SIG-M5 (cell line): Measurements from ENCODE around the gene CERS3.
"Not testable (repeated sequence)": the region's sequence is repeated elsewhere in the genome, so short reads cannot be mapped to it uniquely, and the experiment has no call there.

ENCODE experiments used
- DNase-seq: peaks from one replicate; lab custom pipeline; 2025; lab: John Stamatoyannopoulos, UW

The CERS3 gene

DNA sequence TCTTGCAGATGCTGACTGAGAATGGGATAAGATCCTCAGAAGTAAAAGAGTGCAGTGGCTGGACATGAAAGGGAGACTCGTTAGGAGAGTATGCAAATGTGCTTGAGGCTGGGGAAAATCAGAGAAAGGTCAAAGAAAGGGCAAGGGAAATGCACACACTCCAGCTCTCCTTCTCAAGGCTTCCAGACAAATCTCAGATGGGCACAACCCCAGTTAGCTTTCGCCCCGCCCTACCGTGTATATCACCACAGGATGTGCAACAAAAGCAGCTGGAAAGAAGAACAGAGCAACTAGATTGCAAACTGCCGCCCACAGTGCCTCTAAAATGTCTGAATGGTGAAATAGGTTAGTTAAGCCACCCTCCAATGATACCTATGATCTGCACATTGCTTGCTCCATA lies 63.9 kb downstream of the CERS3 start:
- no peak for DNase-seq

DNA sequence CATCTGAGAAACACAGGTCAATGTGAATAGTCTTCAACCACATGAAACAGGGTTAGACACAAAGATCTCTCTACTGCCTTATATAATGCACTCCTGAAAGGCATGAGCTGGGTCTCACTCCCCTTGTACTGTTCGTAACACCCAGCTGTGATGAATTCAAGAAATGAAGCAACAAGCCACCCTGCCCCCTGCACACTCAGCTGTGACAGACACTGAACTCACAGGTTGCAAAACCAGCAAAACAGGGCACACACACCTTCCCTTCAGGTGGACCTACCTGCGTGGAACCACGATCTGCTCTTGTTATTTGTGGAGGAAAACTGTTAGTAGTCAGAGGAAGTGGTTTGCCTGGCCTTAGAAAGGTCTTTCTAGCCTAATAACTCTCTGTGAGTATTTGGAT lies 64.5 kb downstream of the CERS3 start:
- DNase-seq: no peak

DNA sequence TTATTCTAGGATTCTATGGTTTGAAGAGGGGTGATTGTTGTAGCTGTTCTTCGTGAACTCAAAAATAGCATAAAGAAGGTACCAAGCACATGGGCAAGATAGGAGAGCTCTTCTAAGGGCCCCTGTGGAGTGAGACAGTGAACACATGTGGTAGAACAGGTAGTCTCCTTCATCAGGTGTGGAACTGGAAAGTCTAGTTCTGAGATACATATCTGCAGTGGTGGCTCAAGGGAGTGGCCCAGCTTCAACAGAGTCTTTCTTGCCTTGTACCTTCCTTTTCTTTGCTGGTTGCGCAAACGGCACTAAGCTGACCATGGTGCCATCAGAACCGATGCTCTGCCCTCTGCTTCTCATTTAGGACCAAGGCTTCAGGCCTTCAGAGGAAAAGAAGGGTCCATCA lies 65.2 kb downstream of the CERS3 start:
- no peak for DNase-seq

DNA sequence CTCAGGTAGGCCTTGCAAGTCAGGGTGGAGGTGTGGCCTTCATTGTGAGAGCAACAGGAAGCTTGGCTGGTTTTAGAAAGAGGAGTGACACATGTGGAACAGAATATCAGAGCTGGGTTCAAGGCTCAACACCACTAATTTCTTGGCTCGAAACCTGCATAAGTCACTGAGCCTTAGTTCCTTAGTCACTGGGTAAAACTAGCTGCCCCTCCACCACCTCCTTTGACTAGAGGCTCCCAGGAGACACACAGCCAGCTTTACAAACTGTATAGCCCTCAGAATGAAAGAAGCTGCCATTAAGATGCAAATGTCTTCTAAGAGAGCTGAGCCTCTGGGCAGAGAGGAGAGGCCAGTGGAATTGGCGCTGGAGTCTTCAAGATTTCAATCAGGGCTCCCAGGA lies 67.7 kb downstream of the CERS3 start:
- no peak for DNase-seq

DNA sequence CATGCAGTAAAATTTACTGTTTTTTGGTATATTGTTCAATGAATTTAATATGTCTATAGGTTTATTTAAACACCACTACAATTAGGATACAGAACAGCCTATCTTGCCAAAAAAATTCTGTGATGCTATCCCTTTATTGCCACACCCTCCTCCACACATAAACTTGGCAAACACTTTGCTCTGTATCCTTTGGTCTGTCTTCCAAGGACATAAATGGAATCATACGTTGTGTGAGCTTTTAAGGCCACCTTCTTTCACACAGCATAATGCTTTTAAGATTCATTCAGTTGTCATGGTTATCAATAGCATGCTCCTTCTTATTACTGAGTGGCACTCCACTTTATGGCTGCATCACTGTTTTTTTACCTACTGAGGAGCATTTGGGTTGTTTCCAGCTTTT lies 71.5 kb downstream of the CERS3 start:
- no peak for DNase-seq

DNA sequence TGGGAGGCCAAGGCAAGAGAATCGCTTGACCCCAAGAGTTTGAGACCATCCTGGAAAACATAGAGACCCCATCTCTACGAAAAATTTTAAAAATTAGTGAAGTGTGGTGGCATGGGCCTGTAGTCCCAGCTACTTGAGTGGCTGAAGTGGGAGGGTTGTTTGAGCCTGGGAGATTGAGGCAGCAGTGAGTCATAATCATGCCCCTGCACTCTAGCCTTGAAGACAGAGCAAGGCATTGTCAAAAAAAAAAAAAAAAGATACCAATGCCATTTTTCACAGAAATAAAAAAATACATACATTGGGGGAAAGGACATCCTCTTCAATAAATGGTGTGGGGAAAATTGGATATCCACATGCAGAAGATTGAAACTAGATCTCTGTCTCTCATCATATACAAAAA lies 74.6 kb downstream of the CERS3 start:
- no peak for DNase-seq

DNA sequence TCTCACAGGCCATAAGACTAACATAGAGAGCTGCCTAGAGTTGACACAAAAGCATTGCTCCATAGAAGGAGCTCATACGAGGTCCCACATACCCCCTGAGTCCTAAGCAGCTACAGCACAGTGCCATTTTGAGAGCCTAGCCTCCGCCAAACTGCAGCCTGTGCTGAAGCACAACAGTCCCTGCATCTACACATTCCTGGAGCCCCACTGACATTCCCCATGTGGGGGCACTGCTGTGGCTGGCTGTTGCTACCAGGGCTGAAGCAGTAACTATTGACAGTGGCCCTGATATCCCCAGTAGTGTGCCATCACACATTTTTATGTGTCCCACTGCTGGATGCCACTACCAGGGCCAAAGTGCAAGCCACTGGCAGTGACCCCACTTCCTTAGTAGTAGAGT lies 80.3 kb downstream of the CERS3 start:
- no peak for DNase-seq

DNA sequence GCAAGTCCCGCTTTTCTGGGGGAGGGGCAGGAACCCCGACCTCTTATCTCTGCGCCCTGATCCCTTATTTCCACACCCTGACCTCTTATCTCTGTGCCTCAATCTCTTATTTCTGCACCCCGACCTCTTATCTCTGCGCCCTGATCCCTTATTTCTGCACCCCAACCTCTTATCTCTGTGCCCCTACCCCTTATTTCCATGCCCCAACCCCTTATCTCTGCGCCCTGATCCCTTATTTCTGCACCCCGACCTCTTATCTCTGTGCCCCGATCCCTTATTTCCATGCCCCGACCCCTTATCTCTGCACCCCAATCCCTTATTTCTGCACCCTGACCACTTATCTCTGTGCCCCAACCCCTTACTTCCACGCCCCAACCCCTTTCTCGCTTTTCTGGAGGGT lies 87.7 kb downstream of the CERS3 start:
- DNase-seq: not testable (repeated sequence)

DNA sequence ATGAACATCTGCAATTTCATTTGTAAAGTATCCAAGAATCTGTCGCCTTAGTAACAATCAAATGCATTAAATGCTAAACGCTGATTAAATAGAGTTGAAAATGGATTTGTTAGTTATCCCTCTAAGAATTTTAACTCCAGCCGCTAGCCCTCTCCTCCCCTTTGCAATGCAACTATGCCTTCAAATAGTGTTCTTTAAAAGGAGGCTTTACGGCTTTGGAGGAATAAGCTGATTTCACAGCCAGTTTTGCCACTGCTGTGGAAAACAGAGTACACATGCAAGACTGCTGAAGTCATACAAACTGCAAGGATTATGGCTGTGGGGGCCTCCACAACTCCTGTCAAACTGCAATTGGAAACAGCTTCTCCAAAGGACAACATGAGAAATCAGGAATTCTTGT lies 89.2 kb downstream of the CERS3 start:
- no peak for DNase-seq

DNA sequence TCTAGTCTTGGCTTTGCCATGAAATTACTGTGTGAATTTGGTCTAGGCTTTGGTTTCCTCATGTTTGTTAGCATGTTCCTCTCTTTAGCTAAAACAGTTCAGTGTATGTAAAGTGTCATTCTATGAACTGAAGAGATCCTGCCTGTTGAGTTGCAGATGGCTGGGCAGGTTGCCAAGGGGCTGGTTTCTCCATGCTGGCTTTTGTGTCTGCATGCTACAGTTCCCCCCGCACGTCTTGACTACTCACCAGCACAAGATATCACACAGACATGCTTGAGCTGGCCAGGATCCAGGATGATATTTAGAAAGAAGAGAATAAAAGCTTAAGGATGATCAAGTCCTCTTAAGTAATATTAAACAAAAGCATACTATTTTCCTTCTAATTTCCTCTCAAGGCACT lies 90.2 kb downstream of the CERS3 start:
- no peak for DNase-seq

DNA sequence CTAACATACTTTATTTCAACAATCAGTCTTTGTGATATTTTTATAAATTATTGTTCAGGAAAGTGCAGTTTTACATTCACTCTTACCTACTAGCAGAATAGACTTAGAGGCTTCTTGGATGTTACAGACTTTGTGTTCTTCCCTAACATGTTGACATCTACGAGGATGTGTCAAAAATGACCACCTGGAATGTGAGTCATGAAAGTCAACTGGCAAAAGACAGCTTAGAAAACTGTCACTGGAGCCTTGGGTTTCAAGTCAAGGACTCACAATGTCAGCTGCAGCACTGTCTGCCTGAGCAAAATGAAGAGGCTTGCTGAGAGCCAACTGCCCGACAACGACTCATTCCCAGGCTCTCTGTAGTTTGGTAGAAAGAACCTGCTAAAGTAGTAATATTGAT lies 91.5 kb downstream of the CERS3 start:
- no peak for DNase-seq

DNA sequence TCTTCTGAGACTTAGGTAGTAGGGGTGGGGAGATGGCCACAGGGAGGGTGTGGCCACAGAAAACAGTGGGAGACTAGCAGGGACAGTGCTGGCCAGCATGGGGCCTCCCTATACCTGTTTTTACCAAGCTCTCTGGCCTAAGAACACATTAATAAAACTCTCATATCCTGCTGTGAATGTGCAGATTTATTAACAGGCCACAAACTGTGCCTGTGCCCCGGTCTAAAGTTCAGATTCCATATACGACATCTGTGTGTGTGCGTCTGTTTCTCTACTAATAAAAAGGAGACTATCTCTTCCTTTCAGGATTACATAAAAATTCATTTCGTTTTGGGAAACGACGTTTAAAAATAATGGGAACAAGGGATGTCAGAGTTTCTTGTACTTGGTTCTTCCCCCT lies 94.2 kb downstream of the CERS3 start:
- no peak for DNase-seq

DNA sequence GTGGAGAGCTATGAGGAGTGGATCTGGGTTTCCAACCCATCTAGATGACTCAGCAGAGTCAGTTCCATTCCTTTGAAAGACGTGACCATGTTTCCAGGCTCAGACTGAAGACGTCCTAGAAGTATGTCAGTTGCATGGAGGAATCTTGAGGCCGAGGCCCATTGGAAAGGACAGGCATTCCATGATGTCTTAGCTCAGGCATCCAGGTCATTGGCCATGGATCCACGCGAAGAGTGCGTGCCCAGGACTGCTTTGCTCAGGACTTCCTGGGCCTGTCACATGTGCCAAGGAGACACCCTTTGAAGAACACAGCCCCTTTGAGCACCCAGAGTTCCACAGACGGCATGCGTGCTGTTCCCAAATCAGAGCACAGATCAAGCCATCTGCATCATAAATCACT lies 94.7 kb downstream of the CERS3 start:
- DNase-seq: no peak

DNA sequence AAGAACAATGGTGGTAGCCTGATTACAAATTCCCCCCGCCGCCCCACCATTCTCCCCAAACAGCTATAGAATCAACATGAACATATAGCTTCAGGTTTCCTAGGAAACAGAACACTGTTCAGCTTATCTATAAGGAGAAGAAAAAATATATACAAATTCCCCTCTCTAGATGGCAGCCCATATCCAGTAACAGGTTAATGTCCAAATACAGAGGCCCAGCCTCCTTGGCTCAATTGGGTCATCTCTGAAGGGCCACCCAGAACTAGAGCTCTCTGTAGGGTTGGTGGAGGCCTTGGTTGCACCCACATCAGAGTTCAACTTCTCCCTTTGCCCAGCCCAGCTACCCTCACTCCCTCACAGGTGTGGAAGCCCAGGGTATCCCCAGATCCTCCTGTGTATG lies 95.4 kb downstream of the CERS3 start:
- DNase-seq: no peak

DNA sequence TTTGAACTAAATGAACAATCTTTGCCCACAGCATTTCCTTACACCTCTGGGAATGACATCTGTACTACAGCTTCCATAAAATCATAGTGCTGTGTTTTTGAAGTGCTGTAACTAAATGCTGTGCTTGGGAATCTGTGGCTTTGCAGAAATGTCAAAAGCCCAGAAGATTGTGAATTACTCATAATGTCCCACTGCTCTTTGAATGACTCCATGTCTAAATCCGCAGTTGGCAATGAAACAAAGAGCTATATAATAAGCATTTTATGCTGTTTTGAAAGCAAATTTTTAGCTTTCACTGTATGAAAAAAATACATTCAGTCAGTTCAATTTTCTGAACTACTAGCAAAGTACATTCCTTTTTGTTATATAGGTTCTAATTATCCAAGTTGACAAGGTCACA lies 98.3 kb downstream of the CERS3 start:
- no peak for DNase-seq

DNA sequence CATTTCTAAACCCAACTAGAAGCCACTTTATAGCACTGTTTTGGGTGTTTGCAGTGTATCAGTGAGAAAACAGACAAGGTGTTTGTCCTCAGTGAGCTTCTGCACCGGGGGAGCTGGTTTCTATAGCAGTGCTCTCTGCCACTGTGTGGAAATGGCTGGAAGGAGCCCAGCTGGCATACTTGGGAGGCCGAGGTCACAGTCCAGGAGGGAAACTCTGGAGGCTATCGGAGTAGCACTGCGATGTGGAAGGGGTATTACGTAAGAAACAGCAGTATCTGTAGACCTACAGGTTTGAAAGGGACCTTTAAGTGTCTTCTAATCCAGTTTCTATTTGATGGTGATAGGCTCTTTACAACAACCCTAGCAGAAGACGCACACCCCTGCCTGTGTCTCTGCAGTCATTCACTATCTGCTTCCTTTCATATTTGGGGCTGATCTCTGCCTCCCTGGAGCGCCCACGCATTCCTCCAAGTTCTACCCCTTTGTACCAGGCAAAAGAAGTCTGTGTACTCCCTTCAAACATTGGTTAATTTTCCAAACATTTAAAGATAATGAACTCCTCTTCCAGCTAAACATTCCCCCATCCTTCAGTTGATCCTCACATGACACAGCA lies 99.5 kb downstream of the CERS3 start:
- no peak for DNase-seq

DNA sequence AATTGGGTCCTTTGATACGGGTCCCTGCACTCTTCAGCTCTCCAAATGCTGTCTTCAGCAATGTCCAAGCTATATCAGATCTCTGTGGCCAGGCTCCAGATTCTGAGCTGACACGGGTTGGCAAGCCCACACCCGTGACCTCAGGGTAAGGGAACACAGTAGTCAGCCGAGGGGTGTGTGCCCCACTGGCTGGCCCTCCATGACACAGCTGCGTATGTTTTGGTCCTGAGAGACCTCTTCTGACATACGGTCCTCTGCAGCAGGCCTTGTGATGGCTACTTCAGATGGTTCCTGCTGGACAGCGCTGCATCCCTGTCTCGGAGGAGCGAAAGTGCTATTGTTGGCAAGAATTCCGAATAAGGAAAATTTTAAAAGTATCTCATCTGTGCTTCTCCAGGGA lies 101.8 kb downstream of the CERS3 start:
- no peak for DNase-seq

DNA sequence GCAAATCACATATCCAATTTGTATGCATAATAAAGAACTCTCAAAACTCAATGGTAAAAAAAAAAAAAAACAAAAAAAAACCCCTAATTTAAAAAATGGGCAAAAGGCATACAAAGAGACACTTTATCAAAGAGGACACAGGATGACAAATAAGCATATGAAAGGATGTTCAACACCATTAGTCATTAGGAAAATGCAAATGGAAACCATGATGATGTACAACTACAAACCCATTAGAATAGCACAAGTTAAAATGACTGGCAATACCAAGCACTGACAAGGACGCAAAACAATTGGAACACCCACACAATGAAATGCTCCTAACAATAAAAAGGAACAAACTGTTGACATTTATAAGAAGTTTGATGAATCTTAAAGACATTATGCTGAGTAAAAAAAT lies 123.6 kb downstream of the CERS3 start:
- no peak for DNase-seq

DNA sequence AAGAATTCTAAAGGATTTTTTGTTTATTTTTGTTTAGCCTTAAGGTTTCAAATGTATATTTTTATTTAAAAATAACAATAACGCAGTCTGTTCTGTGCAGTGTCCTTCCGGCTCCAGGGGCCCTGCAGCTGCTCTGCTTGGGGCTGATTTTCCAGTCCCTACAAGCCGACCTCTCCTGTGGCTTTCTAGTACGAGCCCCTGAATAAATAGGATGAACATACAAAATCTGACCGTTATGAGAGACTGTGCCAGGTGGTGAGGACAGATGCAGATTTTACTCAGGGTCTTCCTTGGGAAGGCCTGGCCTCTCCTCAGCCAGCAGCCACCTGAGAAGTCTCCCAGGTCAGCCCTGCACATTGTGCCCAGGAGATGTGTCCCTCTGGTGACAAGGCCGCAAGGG lies 127.8 kb downstream of the CERS3 start:
- DNase-seq: no peak

DNA sequence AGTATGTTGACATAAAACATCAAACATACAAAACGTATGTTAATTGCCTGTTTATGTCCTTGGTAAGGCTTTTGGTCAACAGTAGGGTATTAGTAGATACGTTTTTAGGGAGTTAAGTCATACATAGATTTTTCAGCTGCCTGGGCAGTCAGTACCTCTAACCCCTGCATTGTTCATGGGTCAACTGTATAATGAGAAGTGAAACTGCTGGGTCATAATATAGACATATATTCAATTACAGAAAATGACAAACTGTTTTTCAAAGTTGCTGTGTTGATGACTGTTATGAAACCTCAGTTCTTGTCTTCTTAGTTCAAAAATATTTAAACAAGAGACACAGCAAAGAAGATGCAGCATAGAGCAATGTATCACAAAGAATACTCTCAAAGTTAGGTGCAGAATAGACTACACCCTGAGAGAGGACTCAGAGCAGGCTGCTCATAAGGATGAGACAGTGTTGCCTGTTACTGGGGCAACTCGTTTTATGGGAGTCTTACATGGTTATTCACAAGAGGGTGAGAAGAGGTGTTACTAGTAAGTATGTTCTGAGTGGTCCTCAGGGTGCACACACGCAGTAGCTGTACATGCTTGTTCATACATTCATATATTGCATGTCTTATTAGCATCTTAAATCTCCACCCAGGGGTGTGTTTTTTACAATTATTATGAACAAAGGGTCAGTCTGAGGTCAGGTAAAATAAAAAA lies 133.9 kb downstream of the CERS3 start:
- no peak for DNase-seq

DNA sequence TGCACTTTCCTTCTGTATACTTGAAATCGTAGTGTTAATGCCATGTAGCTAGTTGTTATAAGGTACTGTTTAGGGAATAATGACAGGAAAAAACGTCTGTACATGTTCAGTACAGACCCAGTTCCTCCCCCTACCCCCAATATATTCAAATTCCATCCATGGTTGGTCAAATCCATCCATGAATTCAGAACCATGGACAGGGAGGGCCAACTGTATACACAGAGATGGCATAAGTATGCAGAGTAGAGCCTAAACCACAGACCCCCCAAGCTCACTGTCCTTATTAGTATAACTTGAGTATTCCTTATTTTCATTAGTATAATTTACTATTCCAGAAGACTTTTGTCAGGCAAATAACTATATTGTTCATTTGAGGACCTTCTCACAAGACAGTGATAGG lies 135.7 kb downstream of the CERS3 start:
- DNase-seq: no peak

DNA sequence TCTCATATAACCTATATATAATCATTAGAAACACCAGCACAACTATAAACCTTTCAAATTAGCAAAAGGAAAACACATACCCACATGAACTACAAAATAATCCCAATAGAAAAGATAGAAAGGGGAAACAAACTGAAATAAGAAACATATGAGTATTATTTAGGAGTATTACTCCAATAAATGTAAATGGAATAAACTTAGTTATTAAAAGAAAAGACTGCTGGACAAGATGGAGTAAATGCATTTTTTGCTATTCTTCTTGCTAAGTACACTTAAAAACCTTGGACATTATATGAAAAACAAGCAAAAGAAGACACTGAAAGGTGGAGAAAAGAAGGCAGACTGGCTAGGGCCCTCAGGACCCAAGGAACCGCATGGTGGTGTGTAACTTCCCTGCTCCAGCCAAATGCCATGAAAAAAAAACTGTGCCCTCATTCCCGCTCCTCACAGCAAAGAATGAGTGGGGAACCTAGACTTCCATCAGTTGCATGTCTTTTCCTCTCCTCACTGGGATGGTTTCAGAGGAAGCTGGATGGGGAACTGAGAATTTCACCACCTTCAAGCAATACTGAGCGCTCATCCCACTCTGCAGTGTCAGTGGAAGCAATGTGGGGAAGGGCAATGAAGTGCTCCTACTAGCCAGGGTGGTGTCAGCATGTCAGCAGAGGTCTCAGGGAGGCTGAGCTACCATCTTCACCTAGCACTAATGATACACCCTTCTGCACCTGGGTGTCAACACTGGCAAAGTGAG lies 143.3 kb downstream of the CERS3 start:
- no peak for DNase-seq

DNA sequence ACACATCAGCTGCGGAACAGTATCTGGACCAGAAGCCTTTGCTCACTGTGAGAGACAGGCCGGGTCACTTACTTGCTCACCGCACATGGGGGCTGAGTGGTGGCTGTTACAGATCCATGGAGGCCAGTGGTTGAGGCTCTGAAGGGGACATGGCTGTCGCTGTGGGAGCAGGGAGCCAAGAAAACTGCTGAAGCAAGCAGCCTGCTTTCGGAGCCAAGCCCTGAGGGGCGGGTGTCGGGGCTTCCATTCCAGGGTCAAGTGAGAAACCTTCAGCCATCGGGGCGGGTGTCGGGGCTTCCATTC lies 144.7 kb downstream of the CERS3 start:
- DNase-seq: no peak
